ENCODE results near the gene RASGEF1C.

RASGEF1C gene

DNA sequence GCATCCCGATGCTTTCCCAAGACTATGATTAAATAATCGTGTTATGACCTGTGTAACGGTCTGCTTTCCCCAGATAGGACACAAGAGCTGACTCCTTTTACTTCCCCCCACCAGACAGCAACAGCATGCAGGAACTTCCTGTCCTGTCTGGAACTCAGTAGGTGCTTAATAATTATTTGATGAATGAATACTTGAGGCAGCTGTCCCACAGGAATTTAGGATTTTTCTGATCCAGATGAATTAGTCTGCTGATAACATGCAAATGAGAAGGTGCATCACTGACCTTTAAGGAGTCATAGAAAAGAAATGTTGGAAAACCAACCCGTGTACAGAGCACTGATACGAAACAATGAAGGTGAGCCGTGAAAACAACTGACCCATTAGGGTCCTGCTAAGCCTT, 149.7 kb downstream of the RASGEF1C start:
- DNase-seq (ENCODE audit: low spot score), result no peak

DNA sequence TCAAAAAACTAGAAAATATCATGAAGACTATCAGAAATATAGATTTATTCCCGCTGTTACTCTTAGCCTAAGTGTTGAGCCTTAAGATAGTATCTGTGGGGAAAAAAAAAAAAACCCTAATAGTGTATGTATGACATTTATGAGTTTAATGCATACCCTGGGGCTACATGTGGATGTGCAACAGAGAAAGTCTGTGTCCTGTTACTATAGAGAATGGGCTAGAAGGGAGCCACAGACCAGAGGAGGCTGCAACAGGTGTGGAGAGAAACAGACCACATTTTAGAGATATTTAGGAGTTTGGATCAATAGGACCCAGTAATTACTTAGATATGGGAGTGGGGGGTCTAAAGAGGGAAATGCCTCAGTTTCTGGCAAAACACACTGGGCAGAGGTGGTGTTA, 152.9 kb downstream of the RASGEF1C start:
- DNase-seq (ENCODE audit: low spot score), result no peak

DNA sequence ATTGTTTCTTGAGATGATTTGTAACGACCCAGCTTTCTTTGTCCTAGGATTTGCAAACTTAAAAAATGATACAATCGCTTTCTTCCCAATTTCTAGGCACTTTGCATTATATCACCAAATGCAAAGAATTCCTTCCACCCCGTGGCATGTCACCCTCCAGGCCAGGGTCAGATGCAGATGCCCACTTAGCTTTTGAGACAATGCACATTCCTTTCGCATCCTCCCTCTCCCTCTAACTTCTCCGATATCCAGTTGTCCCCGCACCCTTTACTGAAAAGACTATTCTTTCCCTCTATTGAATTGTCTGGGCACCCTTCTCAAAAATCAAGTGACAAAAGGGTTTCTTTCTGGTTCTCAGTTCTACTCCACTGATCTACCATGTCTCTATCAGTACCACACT, 154.8 kb downstream of the RASGEF1C start:
- no peak for DNase-seq (ENCODE audit: low spot score)

DNA sequence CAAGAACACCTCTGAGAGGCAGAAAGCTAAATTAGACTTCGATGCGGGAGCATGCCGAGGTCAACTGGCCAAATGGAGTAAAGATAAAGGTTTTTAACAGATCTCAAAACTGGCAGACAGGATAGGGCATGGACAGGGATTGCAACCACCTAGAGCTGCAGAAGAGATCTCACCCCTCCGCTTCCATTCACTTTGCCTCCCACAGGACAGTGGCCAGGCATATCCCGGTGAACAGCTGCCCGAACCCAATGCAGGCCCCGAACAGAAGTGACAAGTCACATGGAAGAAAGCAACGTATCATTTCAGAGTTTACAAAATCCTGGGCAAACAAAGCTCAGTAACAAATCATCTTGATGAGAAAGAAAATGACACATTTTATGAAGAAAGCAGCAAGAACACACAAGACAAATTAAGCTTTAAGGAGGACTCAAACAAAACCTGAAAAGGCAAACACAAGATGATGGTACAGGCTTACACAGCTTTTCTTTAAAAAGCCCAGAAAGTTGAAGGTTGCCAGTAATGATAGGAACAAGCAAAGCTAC, 155.9 kb downstream of the RASGEF1C start:
- DNase-seq (ENCODE audit: low spot score), result no peak

DNA sequence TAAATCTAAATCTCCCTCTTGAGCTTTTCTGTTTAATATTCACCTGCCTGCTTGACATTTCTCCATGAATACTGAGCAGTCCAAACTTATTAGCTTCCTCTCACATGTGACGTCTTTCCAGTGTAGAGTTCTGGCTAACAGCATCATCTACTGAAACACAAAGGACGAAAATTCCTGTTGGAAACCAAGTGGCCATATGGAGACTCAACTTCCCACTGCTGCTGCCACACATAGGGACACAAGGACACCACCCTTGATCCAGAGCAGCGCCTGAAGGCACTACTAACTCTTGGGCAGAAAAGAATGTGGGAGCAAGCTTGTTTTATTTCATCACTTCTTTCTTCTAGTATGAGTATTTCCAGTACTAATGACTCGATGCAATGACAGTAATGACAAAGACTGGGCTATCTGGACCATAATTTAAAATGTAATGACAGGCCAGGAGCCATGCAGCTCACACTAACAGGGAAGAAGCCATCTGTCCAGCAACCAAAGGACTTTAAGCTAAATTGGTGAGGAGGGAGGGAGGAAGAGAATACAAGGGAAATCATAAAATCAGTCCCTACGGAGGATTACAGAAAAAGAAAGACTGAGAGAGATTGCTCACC, 156.7 kb downstream of the RASGEF1C start:
- DNase-seq (ENCODE audit: low spot score), result no peak
